ENCODE data around the gene CAVIN3.

The CAVIN3 gene

GRCh38 chr11:6356503-6357055 lies 36.3 kb upstream of the CAVIN3 start:
- H3K27ac ChIP-seq: no peak overlapping the region
- TF ChIP-seq ZFX (IDR thresholded peaks at IDR 0.05) (no peak), CTCF (conservative IDR thresholded peaks at IDR 0.05) (no peak)

- TF ChIP-seq CTCF (conservative IDR thresholded peaks at IDR 0.05) (no peak), ZFX (IDR thresholded peaks at IDR 0.05) (no peak)
- no peak overlapping the region for H3K27ac ChIP-seq
Observed at GRCh38 chr11:6354651-6355485, 34.6 kb upstream of the CAVIN3 start.

- no peak overlapping the region for H3K27ac ChIP-seq
- TF ChIP-seq ZFX (IDR thresholded peaks at IDR 0.05) (no peak), CTCF (conservative IDR thresholded peaks at IDR 0.05) (peak; percentile 97)
Observed at GRCh38 chr11:6353367-6353987, 33.2 kb upstream of the CAVIN3 start.

- TF ChIP-seq ZFX (IDR thresholded peaks at IDR 0.05) (no peak), CTCF (conservative IDR thresholded peaks at IDR 0.05) (no peak)
- H3K27ac ChIP-seq: no peak overlapping the region
Observed at GRCh38 chr11:6351782-6352382, 31.6 kb upstream of the CAVIN3 start.

GRCh38 chr11:6350486-6350885 lies 30.2 kb upstream of the CAVIN3 start:
- TF ChIP-seq ZFX (IDR thresholded peaks at IDR 0.05) (no peak), CTCF (conservative IDR thresholded peaks at IDR 0.05) (no peak)
- no peak overlapping the region for H3K27ac ChIP-seq

GRCh38 chr11:6350043-6350442 lies 29.7 kb upstream of the CAVIN3 start:
- H3K27ac ChIP-seq: no peak overlapping the region
- TF ChIP-seq CTCF (conservative IDR thresholded peaks at IDR 0.05) (no peak), ZFX (IDR thresholded peaks at IDR 0.05) (no peak)

- no peak overlapping the region for H3K27ac ChIP-seq
- TF ChIP-seq ZFX (IDR thresholded peaks at IDR 0.05) (no peak), CTCF (conservative IDR thresholded peaks at IDR 0.05) (no peak)
Observed at GRCh38 chr11:6345366-6345765, 25.1 kb upstream of the CAVIN3 start.
